ENCODE data around the gene DGCR2. TPM values are rescaled to one million over a fixed set of nuclear protein-coding genes. Genes with fewer than 3 reads are reported as not detected.

Gene DGCR2
- total and polyA plus RNA-seq, 2 experiments from 2014 or later, result 18.5 to 83.0 TPM

GRCh38 chr22:19065929-19066328, 56.3 kb downstream of the DGCR2 start (continued):
- TF ChIP-seq, protein P1, sequence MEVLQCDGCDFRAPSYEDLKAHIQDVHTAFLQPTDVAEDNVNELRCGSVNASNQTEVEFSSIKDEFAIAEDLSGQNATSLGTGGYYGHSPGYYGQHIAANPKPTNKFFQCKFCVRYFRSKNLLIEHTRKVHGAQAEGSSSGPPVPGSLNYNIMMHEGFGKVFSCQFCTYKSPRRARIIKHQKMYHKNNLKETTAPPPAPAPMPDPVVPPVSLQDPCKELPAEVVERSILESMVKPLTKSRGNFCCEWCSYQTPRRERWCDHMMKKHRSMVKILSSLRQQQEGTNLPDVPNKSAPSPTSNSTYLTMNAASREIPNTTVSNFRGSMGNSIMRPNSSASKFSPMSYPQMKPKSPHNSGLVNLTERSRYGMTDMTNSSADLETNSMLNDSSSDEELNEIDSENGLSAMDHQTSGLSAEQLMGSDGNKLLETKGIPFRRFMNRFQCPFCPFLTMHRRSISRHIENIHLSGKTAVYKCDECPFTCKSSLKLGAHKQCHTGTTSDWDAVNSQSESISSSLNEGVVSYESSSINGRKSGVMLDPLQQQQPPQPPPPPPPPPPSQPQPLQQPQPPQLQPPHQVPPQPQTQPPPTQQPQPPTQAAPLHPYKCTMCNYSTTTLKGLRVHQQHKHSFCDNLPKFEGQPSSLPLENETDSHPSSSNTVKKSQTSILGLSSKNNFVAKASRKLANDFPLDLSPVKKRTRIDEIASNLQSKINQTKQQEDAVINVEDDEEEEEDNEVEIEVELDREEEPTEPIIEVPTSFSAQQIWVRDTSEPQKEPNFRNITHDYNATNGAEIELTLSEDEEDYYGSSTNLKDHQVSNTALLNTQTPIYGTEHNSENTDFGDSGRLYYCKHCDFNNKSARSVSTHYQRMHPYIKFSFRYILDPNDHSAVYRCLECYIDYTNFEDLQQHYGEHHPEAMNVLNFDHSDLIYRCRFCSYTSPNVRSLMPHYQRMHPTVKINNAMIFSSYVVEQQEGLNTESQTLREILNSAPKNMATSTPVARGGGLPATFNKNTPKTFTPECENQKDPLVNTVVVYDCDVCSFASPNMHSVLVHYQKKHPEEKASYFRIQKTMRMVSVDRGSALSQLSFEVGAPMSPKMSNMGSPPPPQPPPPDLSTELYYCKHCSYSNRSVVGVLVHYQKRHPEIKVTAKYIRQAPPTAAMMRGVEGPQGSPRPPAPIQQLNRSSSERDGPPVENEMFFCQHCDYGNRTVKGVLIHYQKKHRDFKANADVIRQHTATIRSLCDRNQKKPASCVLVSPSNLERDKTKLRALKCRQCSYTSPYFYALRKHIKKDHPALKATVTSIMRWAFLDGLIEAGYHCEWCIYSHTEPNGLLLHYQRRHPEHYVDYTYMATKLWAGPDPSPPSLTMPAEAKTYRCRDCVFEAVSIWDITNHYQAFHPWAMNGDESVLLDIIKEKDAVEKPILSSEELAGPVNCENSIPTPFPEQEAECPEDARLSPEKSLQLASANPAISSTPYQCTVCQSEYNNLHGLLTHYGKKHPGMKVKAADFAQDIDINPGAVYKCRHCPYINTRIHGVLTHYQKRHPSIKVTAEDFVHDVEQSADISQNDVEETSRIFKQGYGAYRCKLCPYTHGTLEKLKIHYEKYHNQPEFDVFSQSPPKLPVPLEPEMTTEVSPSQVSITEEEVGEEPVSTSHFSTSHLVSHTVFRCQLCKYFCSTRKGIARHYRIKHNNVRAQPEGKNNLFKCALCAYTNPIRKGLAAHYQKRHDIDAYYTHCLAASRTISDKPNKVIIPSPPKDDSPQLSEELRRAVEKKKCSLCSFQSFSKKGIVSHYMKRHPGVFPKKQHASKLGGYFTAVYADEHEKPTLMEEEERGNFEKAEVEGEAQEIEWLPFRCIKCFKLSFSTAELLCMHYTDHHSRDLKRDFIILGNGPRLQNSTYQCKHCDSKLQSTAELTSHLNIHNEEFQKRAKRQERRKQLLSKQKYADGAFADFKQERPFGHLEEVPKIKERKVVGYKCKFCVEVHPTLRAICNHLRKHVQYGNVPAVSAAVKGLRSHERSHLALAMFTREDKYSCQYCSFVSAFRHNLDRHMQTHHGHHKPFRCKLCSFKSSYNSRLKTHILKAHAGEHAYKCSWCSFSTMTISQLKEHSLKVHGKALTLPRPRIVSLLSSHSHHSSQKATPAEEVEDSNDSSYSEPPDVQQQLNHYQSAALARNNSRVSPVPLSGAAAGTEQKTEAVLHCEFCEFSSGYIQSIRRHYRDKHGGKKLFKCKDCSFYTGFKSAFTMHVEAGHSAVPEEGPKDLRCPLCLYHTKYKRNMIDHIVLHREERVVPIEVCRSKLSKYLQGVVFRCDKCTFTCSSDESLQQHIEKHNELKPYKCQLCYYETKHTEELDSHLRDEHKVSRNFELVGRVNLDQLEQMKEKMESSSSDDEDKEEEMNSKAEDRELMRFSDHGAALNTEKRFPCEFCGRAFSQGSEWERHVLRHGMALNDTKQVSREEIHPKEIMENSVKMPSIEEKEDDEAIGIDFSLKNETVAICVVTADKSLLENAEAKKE (CRISPR knock-in tag; IDR thresholded peaks at IDR 0.05), result no peak
- no peak for TF ChIP-seq REST (IDR thresholded peaks at IDR 0.05; ENCODE audit: unreplicated experiment)
- no peak for TF ChIP-seq CTCF (conservative IDR thresholded peaks at IDR 0.05; ENCODE audit: low read depth in 2 of 2)

All from GM23338 (cell line).